ENCODE measurements around the gene MAPKAP1. TPM values are rescaled to one million over a fixed set of nuclear protein-coding genes. Genes with fewer than 3 reads are reported as not detected.

MAPKAP1 gene
- total and polyA plus RNA-seq, 2 experiments from 2014 or later = 68.4 to 98.5 TPM

DNA sequence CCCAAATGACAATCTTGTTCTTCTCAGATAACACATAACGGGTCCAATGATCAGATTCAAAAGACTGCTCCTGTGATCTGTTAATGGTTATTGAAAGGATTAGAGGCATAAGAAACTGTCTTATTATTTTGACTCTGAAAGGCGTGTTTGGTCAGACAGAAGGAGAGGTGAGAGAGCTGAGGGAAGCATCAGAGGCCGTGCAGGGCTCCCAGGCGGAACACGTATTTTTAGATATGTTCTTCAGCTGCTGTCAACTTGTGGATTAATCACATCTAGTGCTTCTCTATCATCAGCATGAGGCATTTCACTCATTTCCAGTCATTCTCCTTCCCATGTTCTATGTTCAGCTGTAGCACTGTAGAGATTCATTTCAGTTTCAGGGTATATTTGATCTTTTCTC, 199.8 kb downstream of the MAPKAP1 start (continued):
- TF ChIP-seq EZH2 (IDR thresholded peaks at IDR 0.05; ENCODE audit: low read depth, unreplicated experiment) = no peak

DNA sequence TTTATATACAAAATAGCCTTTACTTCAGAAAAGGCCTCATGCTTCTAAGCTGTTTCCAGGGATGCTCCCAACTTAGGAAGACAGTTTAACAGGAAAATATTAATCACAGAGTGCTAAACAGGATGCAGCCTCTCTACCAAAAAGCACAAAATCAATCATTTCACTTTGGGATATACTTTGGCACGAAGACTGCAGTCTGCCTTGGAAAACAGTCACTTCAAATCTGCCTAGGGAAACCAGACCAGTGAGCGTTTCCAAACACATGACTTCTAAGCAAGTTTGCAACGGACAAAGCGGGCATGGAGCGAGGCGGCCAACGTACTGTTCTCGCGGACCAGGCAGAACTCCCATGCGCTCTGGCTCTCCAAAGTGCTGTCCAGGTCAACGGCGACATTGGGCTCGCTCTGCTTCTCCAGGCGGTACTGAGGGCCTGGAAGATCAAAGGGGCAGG, 201.0 kb downstream of the MAPKAP1 start:
- peak overlapping the region; percentile 19 for H3K27ac Mint-ChIP-seq
- Histone ChIP-seq H3K27ac (ENCODE audit: low read depth) (peak overlapping the region; percentile 50; the same call in 1 of the 2 replicates), H3K27me3 (ENCODE audit: insufficient read depth) (no peaks in the 10 kb centered on the region), H3K9me2 (ENCODE audit: insufficient read depth) (no peaks in the 10 kb centered on the region), H3K4me3 (no peak overlapping the region), H2AFZ (no peak overlapping the region), H4K20me1 (replicated peaks; ENCODE audit: insufficient read depth) (no peaks in the 10 kb centered on the region), H3F3A (replicated peaks; ENCODE audit: low read depth) (no peaks in the 10 kb centered on the region), H3K36me3 (ENCODE audit: insufficient read depth) (no peaks in the 10 kb centered on the region), H3K4me2 (0 out of 2 replicates have a peak overlapping the region, but pooled peaks have one; percentile 4), H3K4me1 (ENCODE audit: insufficient read depth) (peaks cover 15% of the 10 kb centered on the region), H3K79me2 (replicated peaks; ENCODE audit: insufficient read depth) (no peaks in the 10 kb centered on the region; the same call in 1 of the 2 replicates)
- peaks cover 4% of the 10 kb centered on the region; the same call in 1 of the 3 replicates for H3K36me3 Mint-ChIP-seq (ENCODE audit: low read depth)
- peak; percentile 52 for ATAC-seq
- peak; percentile 37 for DNase-seq (ENCODE audit: low spot score)
- peaks cover 2% of the 10 kb centered on the region for H3K27me3 Mint-ChIP-seq (ENCODE audit: insufficient read depth, low read depth, poor library complexity)
- TF ChIP-seq ZNF331 (CRISPR knock-in tag; IDR thresholded peaks at IDR 0.05; ENCODE audit: low read depth) = no peak
- TF ChIP-seq ZNF114 (CRISPR knock-in tag; IDR thresholded peaks at IDR 0.05) = no peak
- TF ChIP-seq, protein P1, sequence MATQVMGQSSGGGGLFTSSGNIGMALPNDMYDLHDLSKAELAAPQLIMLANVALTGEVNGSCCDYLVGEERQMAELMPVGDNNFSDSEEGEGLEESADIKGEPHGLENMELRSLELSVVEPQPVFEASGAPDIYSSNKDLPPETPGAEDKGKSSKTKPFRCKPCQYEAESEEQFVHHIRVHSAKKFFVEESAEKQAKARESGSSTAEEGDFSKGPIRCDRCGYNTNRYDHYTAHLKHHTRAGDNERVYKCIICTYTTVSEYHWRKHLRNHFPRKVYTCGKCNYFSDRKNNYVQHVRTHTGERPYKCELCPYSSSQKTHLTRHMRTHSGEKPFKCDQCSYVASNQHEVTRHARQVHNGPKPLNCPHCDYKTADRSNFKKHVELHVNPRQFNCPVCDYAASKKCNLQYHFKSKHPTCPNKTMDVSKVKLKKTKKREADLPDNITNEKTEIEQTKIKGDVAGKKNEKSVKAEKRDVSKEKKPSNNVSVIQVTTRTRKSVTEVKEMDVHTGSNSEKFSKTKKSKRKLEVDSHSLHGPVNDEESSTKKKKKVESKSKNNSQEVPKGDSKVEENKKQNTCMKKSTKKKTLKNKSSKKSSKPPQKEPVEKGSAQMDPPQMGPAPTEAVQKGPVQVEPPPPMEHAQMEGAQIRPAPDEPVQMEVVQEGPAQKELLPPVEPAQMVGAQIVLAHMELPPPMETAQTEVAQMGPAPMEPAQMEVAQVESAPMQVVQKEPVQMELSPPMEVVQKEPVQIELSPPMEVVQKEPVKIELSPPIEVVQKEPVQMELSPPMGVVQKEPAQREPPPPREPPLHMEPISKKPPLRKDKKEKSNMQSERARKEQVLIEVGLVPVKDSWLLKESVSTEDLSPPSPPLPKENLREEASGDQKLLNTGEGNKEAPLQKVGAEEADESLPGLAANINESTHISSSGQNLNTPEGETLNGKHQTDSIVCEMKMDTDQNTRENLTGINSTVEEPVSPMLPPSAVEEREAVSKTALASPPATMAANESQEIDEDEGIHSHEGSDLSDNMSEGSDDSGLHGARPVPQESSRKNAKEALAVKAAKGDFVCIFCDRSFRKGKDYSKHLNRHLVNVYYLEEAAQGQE (IDR thresholded peaks at IDR 0.05; ENCODE audit: unreplicated experiment) = no peak
- no peak for TF ChIP-seq POLR2AphosphoS5 (IDR thresholded peaks at IDR 0.05; ENCODE audit: low read depth)
- no peak for TF ChIP-seq JUNB (IDR thresholded peaks at IDR 0.05; ENCODE audit: unreplicated experiment)
- TF ChIP-seq EZH2phosphoT487 (IDR thresholded peaks at IDR 0.05; ENCODE audit: unreplicated experiment) = no peak
- no peak for TF ChIP-seq NANOG (IDR thresholded peaks at IDR 0.05; ENCODE audit: borderline replicate concordance)
- TF ChIP-seq EZH2 (IDR thresholded peaks at IDR 0.05; ENCODE audit: low read depth, unreplicated experiment) = no peak
- TF ChIP-seq ETS1 (IDR thresholded peaks at IDR 0.05) = no peak
- TF ChIP-seq STAT1 (IDR thresholded peaks at IDR 0.05; ENCODE audit: unreplicated experiment) = no peak
- TF ChIP-seq, protein P2, sequence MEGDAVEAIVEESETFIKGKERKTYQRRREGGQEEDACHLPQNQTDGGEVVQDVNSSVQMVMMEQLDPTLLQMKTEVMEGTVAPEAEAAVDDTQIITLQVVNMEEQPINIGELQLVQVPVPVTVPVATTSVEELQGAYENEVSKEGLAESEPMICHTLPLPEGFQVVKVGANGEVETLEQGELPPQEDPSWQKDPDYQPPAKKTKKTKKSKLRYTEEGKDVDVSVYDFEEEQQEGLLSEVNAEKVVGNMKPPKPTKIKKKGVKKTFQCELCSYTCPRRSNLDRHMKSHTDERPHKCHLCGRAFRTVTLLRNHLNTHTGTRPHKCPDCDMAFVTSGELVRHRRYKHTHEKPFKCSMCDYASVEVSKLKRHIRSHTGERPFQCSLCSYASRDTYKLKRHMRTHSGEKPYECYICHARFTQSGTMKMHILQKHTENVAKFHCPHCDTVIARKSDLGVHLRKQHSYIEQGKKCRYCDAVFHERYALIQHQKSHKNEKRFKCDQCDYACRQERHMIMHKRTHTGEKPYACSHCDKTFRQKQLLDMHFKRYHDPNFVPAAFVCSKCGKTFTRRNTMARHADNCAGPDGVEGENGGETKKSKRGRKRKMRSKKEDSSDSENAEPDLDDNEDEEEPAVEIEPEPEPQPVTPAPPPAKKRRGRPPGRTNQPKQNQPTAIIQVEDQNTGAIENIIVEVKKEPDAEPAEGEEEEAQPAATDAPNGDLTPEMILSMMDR (conservative IDR thresholded peaks at IDR 0.05; ENCODE audit: low read depth in 2 of 2) = no peak
- TF ChIP-seq CREB1 (CRISPR knock-in tag; IDR thresholded peaks at IDR 0.05; ENCODE audit: low read depth) = no peak
- no peak for TF ChIP-seq ZNF462 (CRISPR knock-in tag; IDR thresholded peaks at IDR 0.05)
- H3K4me3 Mint-ChIP-seq = no peak overlapping the region
- H3K9me3 Mint-ChIP-seq = no peaks in the 10 kb centered on the region
- H3K4me1 Mint-ChIP-seq = peaks cover 21% of the 10 kb centered on the region

Data from GM23338 (cell line).